ENCODE measurements around the gene NDUFV1. TPM values are rescaled to one million over a fixed set of nuclear protein-coding genes. Genes with fewer than 3 reads are reported as not detected.

NDUFV1 gene
- polyA plus RNA-seq, 2 of the 4 experiments (the other 2 are of a cell fraction) = 95.1 to 163 TPM

GRCh38 chr11:67648140-67648795, 41.5 kb downstream of the NDUFV1 start:
- H3K4me2 ChIP-seq = no peak overlapping the region
- peaks cover 5% of the 10 kb centered on the region; the same call in 2 of the 3 replicates for H3K4me1 ChIP-seq
- no peak for FAIRE-seq
- no peak overlapping the region for H3K27ac ChIP-seq
- peak; percentile 47 to 59 for DNase-seq (ENCODE audit: low read depth in 1 of 2, low spot score in 1 of 2)
- no peak for TF ChIP-seq HOXB5 (CRISPR knock-in tag; IDR thresholded peaks at IDR 0.05)
- TF ChIP-seq CTCF (IDR thresholded peaks at IDR 0.05) = peak; percentile 32; the same call in 1 of the 3 replicates
- TF ChIP-seq NPAS2 (CRISPR knock-in tag; IDR thresholded peaks at IDR 0.05; ENCODE audit: borderline replicate concordance) = no peak
- TF ChIP-seq MYC (IDR thresholded peaks at IDR 0.05; ENCODE audit: borderline replicate concordance, low read length) = no peak
- TF ChIP-seq RFX5 (IDR thresholded peaks at IDR 0.05) = no peak
- TF ChIP-seq, protein P1, sequence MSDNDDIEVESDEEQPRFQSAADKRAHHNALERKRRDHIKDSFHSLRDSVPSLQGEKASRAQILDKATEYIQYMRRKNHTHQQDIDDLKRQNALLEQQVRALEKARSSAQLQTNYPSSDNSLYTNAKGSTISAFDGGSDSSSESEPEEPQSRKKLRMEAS (IDR thresholded peaks at IDR 0.05) = no peak
- peak in 1 of 2 experiments; percentile 19; a peak in 2 of 5 replicates for TF ChIP-seq RAD21 (conservative IDR thresholded peaks at IDR 0.05 in 1 of 2, IDR thresholded peaks at IDR 0.05 in 1 of 2)
- no peak for TF ChIP-seq NFE2L2 (conservative IDR thresholded peaks at IDR 0.05; ENCODE audit: low read length)
- 62% methylated on average over 9 of the region's 12 CpGs for WGBS (ENCODE audit: missing lambda C conversion rate)
- peak; percentile 92 to 94 for ATAC-seq
- CTCF ChIA-PET = interaction anchor here (0.7 to 12.7 kb wide), 19 partner anchors 11 to 386 kb away, joined by 3 to 169 read pairs (median 4); partner anchors contain the start of genes ALDH3B2, NUDT8 and TBX10
- POLR2A ChIA-PET = interaction anchor here (1.3 kb wide), 1 partner anchor 18 kb away, joined by 10 read pairs; the partner anchor contains the start of gene NUDT8
- peaks cover 8% of the 10 kb centered on the region; the same call in 2 of the 3 replicates for H3K9me3 ChIP-seq
- H3K4me3 ChIP-seq = no peak overlapping the region

GRCh38 chr11:67648796-67649613, 42.3 kb downstream of the NDUFV1 start:
- TF ChIP-seq FOSB (CRISPR knock-in tag; IDR thresholded peaks at IDR 0.05) = no peak
- TF ChIP-seq CTCF (IDR thresholded peaks at IDR 0.05) = no peak
- TF ChIP-seq HEYL (CRISPR knock-in tag; IDR thresholded peaks at IDR 0.05) = no peak
- TF ChIP-seq GATA3 (IDR thresholded peaks at IDR 0.05; ENCODE audit: borderline replicate concordance) = no peak
- no peak for TF ChIP-seq NFE2L2 (conservative IDR thresholded peaks at IDR 0.05; ENCODE audit: low read length)
- TF ChIP-seq PBX3 (IDR thresholded peaks at IDR 0.05) = no peak
- TF ChIP-seq HOXB13 (CRISPR knock-in tag; IDR thresholded peaks at IDR 0.05; ENCODE audit: low read depth) = no peak
- TF ChIP-seq ZSCAN20 (CRISPR knock-in tag; IDR thresholded peaks at IDR 0.05) = no peak
- no peak for TF ChIP-seq NR3C1 (IDR thresholded peaks at IDR 0.05)
- no peak for TF ChIP-seq CEBPB (IDR thresholded peaks at IDR 0.05)
- TF ChIP-seq JUN (IDR thresholded peaks at IDR 0.05) = no peak
- TF ChIP-seq CHD2 (IDR thresholded peaks at IDR 0.05; ENCODE audit: low read length, partially characterized antibody) = no peak
- Histone ChIP-seq H3K4me1 (peaks cover 5% of the 10 kb centered on the region; the same call in 2 of the 3 replicates), H3K9me3 (peaks cover 2% of the 10 kb centered on the region; the same call in 2 of the 3 replicates), H3K4me3 (no peak overlapping the region), H3K4me2 (no peak overlapping the region), H3K27ac (no peak overlapping the region)
- WGBS (ENCODE audit: missing lambda C conversion rate) = 84% methylated on average over 12 of the region's 12 CpGs
- FAIRE-seq = no peak
- POLR2A ChIA-PET = interaction anchor here (1.3 kb wide), 1 partner anchor 19 kb away, joined by 10 read pairs; the partner anchor contains the start of gene NUDT8
- CTCF ChIA-PET = interaction anchor here (0.9 to 12.7 kb wide), 14 partner anchors 10 to 387 kb away, joined by 3 to 169 read pairs (median 6); partner anchors contain the start of genes ALDH3B2, NUDT8 and TBX10
- ATAC-seq = peak in 1 of 2 experiments; percentile 2; a peak in 1 of 6 replicates
- DNase-seq (ENCODE audit: low read depth in 1 of 2, low spot score in 1 of 2) = no peak
